Ovary (tissue), 3 donors: Measurements from ENCODE around the gene NHS.

Experiments
- CTCF ChIP-seq, 3 donors: fragments of 450-650 bp in 2 of 3; fragments of 200-600 bp in 1 of 3; IDR thresholded peaks; one replicate each; pipeline versions ENCODE4 v1.5.1 to v1.8.0; 2016 to 2022; ENCODE audit warnings: antibody characterized with exemption in 3 of 3, mild to moderate bottlenecking in 1 of 3
- EP300 ChIP-seq: sonication (generic); formaldehyde crosslinking; IDR thresholded peaks from one replicate; pipeline ENCODE4 v1.6.1; 2017; ENCODE audit warnings: antibody characterized with exemption
- POLR2A ChIP-seq: fragments of 450-650 bp; IDR thresholded peaks from one replicate; pipeline ENCODE4 v1.6.1; 2017; ENCODE audit warnings: antibody characterized with exemption, mild to moderate bottlenecking, moderate library complexity
- donor health status: DM: no; HTN: no; CAD: no.

GRCh38 chrX:17617806-17618205, 242.8 kb downstream of the NHS start:
- TF ChIP-seq CTCF (IDR thresholded peaks at IDR 0.05) (no peak), POLR2A (no peak), EP300 (no peak)
